ENCODE results near the gene DMRTA1. TPM values are rescaled to one million over a fixed set of nuclear protein-coding genes. Genes with fewer than 3 reads are reported as not detected.
"Not testable (repeated sequence)": the region's sequence is repeated elsewhere in the genome, so short reads cannot be mapped to it uniquely, and the experiment has no call there.

The DMRTA1 gene
- polyA plus RNA-seq, 6 donors from 2014 or later: not detected

- peaks cover 0 to 14% (median 5%) of the 10 kb centered on the region in 7 donors for H3K9me3 Mint-ChIP-seq
- not testable (repeated sequence) for ATAC-seq (ENCODE audit: low read depth in 2 of 2); DNase-seq; H3K4me1 Mint-ChIP-seq; H3K27ac Mint-ChIP-seq; H3K4me3 Mint-ChIP-seq; H3K36me3 Mint-ChIP-seq
- H3K27me3 Mint-ChIP-seq: peaks cover 5 to 19% (median 18%) of the 10 kb centered on the region in 3 donors
Observed at GRCh38 chr9:22437461-22438067, 9.1 kb upstream of the DMRTA1 start.

GRCh38 chr9:22440841-22441240 lies 5.8 kb upstream of the DMRTA1 start:
- no peak overlapping the region for H3K4me3 Mint-ChIP-seq
- peaks cover 0 to 14% (median 5%) of the 10 kb centered on the region in 7 donors for H3K9me3 Mint-ChIP-seq
- no peaks in the 10 kb centered on the region for H3K4me1 Mint-ChIP-seq
- H3K36me3 Mint-ChIP-seq: no peaks in the 10 kb centered on the region
- DNase-seq (no peak), ATAC-seq (ENCODE audit: low read depth in 2 of 2) (no peak)
- peaks cover 19 to 26% (median 20%) of the 10 kb centered on the region in 3 donors for H3K27me3 Mint-ChIP-seq
- H3K27ac Mint-ChIP-seq: no peak overlapping the region

DNA sequence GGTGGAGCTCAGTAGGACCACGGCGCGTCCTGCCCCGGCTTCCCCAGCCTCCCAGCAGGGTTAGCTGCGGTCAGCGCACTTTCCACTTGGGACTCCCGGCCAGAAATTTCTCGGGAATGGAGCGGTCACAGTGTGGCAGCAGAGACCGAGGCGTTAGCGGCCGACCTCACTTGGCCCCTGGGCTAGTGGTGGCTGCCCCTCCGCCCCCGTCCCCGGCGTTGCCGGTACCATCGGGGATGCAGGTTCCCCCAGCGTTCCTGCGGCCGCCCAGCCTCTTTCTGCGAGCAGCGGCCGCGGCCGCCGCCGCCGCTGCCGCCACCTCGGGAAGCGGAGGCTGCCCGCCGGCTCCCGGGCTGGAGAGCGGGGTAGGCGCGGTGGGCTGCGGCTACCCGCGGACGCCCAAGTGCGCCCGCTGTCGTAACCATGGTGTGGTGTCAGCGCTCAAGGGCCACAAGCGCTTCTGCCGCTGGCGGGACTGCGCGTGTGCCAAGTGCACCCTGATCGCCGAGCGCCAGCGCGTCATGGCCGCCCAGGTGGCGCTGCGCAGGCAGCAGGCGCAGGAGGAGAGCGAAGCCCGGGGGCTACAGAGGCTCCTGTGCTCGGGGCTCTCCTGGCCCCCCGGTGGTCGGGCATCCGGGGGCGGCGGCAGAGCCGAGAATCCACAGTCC lies 460 bp downstream of the DMRTA1 start:
- Mint-ChIP-seq H3K4me3 (peak overlapping the region; percentile 42 to 82 (median 66)), H3K36me3 (no peaks in the 10 kb centered on the region), H3K27ac (no peak overlapping the region), H3K27me3 (peaks cover 45 to 53% (median 46%) of the 10 kb centered on the region in 3 donors), H3K9me3 (peaks cover 0 to 2% (median 0%) of the 10 kb centered on the region in 7 donors), H3K4me1 (peaks cover 7 to 12% (median 10%) of the 10 kb centered on the region in 3 donors)
- peak; percentile 91 to 93 for ATAC-seq (ENCODE audit: low read depth in 2 of 2)
- peak; percentile 29 for DNase-seq

- peaks cover 46 to 53% (median 51%) of the 10 kb centered on the region in 3 donors for H3K27me3 Mint-ChIP-seq
- peak in 1 of 2 donors; percentile 15 for ATAC-seq (ENCODE audit: low read depth in 2 of 2)
- H3K4me1 Mint-ChIP-seq: peaks cover 7 to 12% (median 10%) of the 10 kb centered on the region in 3 donors
Observed at GRCh38 chr9:22447618-22448305, 1.1 kb downstream of the DMRTA1 start.

GRCh38 chr9:22449719-22450118 lies 3.1 kb downstream of the DMRTA1 start:
- peaks cover 7 to 12% (median 10%) of the 10 kb centered on the region in 3 donors for H3K4me1 Mint-ChIP-seq
- no peak for DNase-seq
- ATAC-seq (ENCODE audit: low read depth in 2 of 2): no peak
- no peaks in the 10 kb centered on the region for H3K9me3 Mint-ChIP-seq
- H3K27ac Mint-ChIP-seq: no peak overlapping the region
- H3K36me3 Mint-ChIP-seq: no peaks in the 10 kb centered on the region
- peaks cover 39 to 47% (median 42%) of the 10 kb centered on the region in 3 donors for H3K27me3 Mint-ChIP-seq
- H3K4me3 Mint-ChIP-seq: no peak overlapping the region

More at GRCh38 chr9:22447618-22448305, 1.1 kb downstream of the DMRTA1 start:
- Mint-ChIP-seq H3K4me3 (peak overlapping the region in 7 of 8 donors; percentile 62 to 81 (median 74)), H3K9me3 (peaks cover 0 to 2% (median 0%) of the 10 kb centered on the region in 7 donors), H3K36me3 (no peaks in the 10 kb centered on the region), H3K27ac (peak overlapping the region in 1 of 6 donors; percentile 8)
- peak; percentile 3 for DNase-seq

DNA sequence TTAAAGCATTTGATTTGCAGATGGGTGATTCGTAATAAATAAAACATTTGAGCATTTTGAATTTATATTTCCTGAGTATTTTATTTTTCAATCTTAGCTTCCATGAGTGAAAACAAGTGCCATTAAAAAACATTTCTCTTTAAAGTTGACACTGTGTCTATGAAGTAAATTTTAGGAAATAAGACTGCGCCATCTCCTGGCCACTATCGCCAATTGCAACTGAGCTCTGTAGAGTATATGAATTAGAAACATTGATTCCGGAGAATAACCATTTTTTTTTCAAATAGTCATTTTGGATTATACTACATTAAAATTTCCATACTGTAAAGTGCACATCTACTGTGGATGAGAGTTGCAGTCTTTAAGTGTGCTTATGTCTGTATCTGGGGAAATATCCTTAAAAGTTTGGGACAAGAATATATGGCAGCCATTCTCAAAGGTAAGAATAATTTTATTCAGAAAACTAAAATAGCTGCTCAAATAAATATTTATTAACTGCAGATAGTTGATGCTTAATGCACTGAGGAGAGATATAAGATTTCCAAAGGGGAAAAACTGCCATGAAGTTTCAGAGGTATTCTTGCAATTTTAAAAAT lies 5.9 kb downstream of the DMRTA1 start:
- no peak overlapping the region for H3K27ac Mint-ChIP-seq
- DNase-seq (peak; percentile 31), ATAC-seq (ENCODE audit: low read depth in 2 of 2) (peak; percentile 32 to 56)
- peaks cover 39 to 54% (median 49%) of the 10 kb centered on the region in 3 donors for H3K27me3 Mint-ChIP-seq
- H3K4me3 Mint-ChIP-seq: no peak overlapping the region
- H3K9me3 Mint-ChIP-seq: no peaks in the 10 kb centered on the region
- H3K4me1 Mint-ChIP-seq: peaks cover 4 to 7% (median 6%) of the 10 kb centered on the region in 3 donors
- no peaks in the 10 kb centered on the region for H3K36me3 Mint-ChIP-seq

GRCh38 chr9:22454016-22454415 lies 7.4 kb downstream of the DMRTA1 start:
- H3K27me3 Mint-ChIP-seq: peaks cover 38 to 54% (median 53%) of the 10 kb centered on the region in 3 donors
- no peak overlapping the region for H3K27ac Mint-ChIP-seq
- H3K9me3 Mint-ChIP-seq: no peaks in the 10 kb centered on the region
- H3K4me1 Mint-ChIP-seq: no peaks in the 10 kb centered on the region
- H3K36me3 Mint-ChIP-seq: no peaks in the 10 kb centered on the region
- H3K4me3 Mint-ChIP-seq: no peak overlapping the region
- ATAC-seq (ENCODE audit: low read depth in 2 of 2) (no peak), DNase-seq (no peak)

GRCh38 chr9:22455181-22455580 lies 8.6 kb downstream of the DMRTA1 start:
- DNase-seq (no peak), ATAC-seq (ENCODE audit: low read depth in 2 of 2) (no peak)
- H3K9me3 Mint-ChIP-seq: no peaks in the 10 kb centered on the region
- peaks cover 43 to 61% (median 58%) of the 10 kb centered on the region in 3 donors for H3K27me3 Mint-ChIP-seq
- no peaks in the 10 kb centered on the region for H3K4me1 Mint-ChIP-seq
- H3K4me3 Mint-ChIP-seq: no peak overlapping the region
- no peaks in the 10 kb centered on the region for H3K36me3 Mint-ChIP-seq
- H3K27ac Mint-ChIP-seq: no peak overlapping the region

GRCh38 chr9:22457448-22457847 lies 10.8 kb downstream of the DMRTA1 start:
- H3K27me3 Mint-ChIP-seq: peaks cover 40 to 66% (median 58%) of the 10 kb centered on the region in 3 donors
- H3K4me1 Mint-ChIP-seq: no peaks in the 10 kb centered on the region
- H3K36me3 Mint-ChIP-seq: no peaks in the 10 kb centered on the region
- no peaks in the 10 kb centered on the region for H3K9me3 Mint-ChIP-seq
- H3K4me3 Mint-ChIP-seq: no peak overlapping the region
- no peak for ATAC-seq (ENCODE audit: low read depth in 2 of 2)
- no peak overlapping the region for H3K27ac Mint-ChIP-seq
- no peak for DNase-seq

GRCh38 chr9:22463205-22463604 lies 16.6 kb downstream of the DMRTA1 start:
- no peaks in the 10 kb centered on the region for H3K9me3 Mint-ChIP-seq
- H3K27ac Mint-ChIP-seq: no peak overlapping the region
- no peak for DNase-seq
- H3K27me3 Mint-ChIP-seq: peaks cover 27 to 34% (median 30%) of the 10 kb centered on the region in 3 donors
- no peaks in the 10 kb centered on the region for H3K4me1 Mint-ChIP-seq
- H3K4me3 Mint-ChIP-seq: no peak overlapping the region
- no peaks in the 10 kb centered on the region for H3K36me3 Mint-ChIP-seq
- ATAC-seq (ENCODE audit: low read depth in 2 of 2): no peak

DNA sequence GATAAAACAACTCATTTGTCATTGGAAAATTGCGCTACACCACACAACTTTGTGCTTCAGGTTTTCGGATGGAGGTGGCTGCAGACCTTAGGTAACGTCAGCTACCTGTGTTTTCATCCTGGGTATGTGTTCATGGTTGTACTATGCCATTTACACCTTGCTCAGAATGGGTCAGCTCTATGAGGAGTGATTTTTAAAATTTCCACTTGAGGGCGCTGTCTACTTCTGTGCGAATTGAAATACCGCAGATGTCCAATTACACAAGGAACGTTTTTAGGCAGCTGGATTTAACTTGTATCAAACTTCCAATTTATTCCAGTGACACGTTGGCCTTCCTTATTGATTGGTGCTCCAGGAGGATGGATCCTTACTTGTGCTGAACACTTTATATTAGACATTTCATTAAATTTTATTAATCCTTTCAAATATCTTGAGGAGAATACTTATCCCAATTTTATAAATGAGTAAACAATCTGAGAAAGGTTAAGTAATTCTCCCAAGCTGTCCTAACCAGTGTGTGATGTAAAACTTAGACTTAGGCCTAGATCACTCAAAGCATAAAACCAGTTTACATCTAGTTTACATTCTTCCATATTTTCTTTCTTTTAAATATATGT lies 23.4 kb downstream of the DMRTA1 start:
- Mint-ChIP-seq H3K27ac (no peak overlapping the region), H3K9me3 (no peaks in the 10 kb centered on the region), H3K27me3 (peaks cover 0 to 3% (median 0%) of the 10 kb centered on the region in 3 donors), H3K36me3 (no peaks in the 10 kb centered on the region), H3K4me3 (no peak overlapping the region), H3K4me1 (no peaks in the 10 kb centered on the region)
- DNase-seq (no peak), ATAC-seq (ENCODE audit: low read depth in 2 of 2) (no peak)

- DNase-seq (no peak), ATAC-seq (ENCODE audit: low read depth in 2 of 2) (no peak)
- peaks cover 5 to 17% of the 10 kb centered on the region in 2 donors for H3K36me3 Mint-ChIP-seq
- H3K4me1 Mint-ChIP-seq: no peaks in the 10 kb centered on the region
- H3K27me3 Mint-ChIP-seq: peaks cover 0 to 28% (median 11%) of the 10 kb centered on the region in 3 donors
- no peak overlapping the region for H3K4me3 Mint-ChIP-seq
- no peak overlapping the region for H3K27ac Mint-ChIP-seq
- H3K9me3 Mint-ChIP-seq: peaks cover 7 to 21% (median 12%) of the 10 kb centered on the region in 7 donors
Observed at GRCh38 chr9:22481566-22481965, 34.9 kb downstream of the DMRTA1 start.

GRCh38 chr9:22483528-22484070 lies 37.0 kb downstream of the DMRTA1 start:
- Mint-ChIP-seq H3K4me1 (no peaks in the 10 kb centered on the region), H3K9me3 (peaks cover 8 to 21% (median 13%) of the 10 kb centered on the region in 7 donors), H3K36me3 (peaks cover 5 to 22% of the 10 kb centered on the region in 2 donors), H3K27me3 (peaks cover 0 to 33% (median 11%) of the 10 kb centered on the region in 3 donors), H3K27ac (no peak overlapping the region), H3K4me3 (no peak overlapping the region)
- no peak for DNase-seq
- ATAC-seq (ENCODE audit: low read depth in 2 of 2): no peak
